BLaER1 (cell line): Measurements from ENCODE around the gene CEP43.
A peak's percentile ranks its signal among the peaks of the same experiment; 100 is the strongest.

ENCODE experiments used
- H3K27ac ChIP-seq: shearing (Covaris generic); formaldehyde crosslinking; 2 replicates; pipeline ENCODE4 v1.8.1; 2022
- H3K27me3 ChIP-seq: shearing (Covaris generic); formaldehyde crosslinking; 2 replicates; pipeline ENCODE4 v1.8.1; 2022
- H3K36me3 ChIP-seq: shearing (Covaris generic); formaldehyde crosslinking; 2 replicates; pipeline ENCODE4 v1.8.1; 2022
- H3K4me1 ChIP-seq: shearing (Covaris generic); formaldehyde crosslinking; 2 replicates; pipeline ENCODE4 v1.8.1; 2022
- H3K4me2 ChIP-seq: shearing (Covaris generic); formaldehyde crosslinking; 2 replicates; pipeline ENCODE4 v1.8.1; 2022
- H3K4me3 ChIP-seq: shearing (Covaris generic); formaldehyde crosslinking; 2 replicates; pipeline ENCODE4 v1.8.1; 2022
- H3K9ac ChIP-seq: shearing (Covaris generic); formaldehyde crosslinking; 2 replicates; pipeline ENCODE4 v1.8.1; 2022
- H3K9me3 ChIP-seq: shearing (Covaris generic); formaldehyde crosslinking; 2 replicates; pipeline ENCODE4 v1.8.1; 2022
- H4K20me1 ChIP-seq: shearing (Covaris generic); formaldehyde crosslinking; 2 replicates; pipeline ENCODE4 v1.8.1; 2022
- Cebpa-rat ChIP-seq: shearing (Covaris generic); IDR thresholded peaks from 2 replicates; pipeline ENCODE4 v1.8.1; 2022

The CEP43 gene

GRCh38 chr6:166954118-166954713 is 45.0 kb upstream of the CEP43 start:
- H3K4me3 ChIP-seq = peak overlapping the region; percentile 98; the same call in 1 of the 2 replicates
- peak overlapping the region; percentile 91 for H3K4me2 ChIP-seq
- H3K9ac ChIP-seq = peak overlapping the region; percentile 25; the same call in 1 of the 2 replicates

GRCh38 chr6:166955121-166955864 is 43.9 kb upstream of the CEP43 start:
- peak overlapping the region; percentile 93 for H3K27ac ChIP-seq

More at GRCh38 chr6:166954118-166954713, 45.0 kb upstream of the CEP43 start:
- peaks cover 33% of the 10 kb centered on the region for H3K36me3 ChIP-seq
- H3K4me1 ChIP-seq = peaks cover 84% of the 10 kb centered on the region
- peak overlapping the region; percentile 28; the same call in 1 of the 2 replicates for H3K27ac ChIP-seq
- H3K27me3 ChIP-seq = no peaks in the 10 kb centered on the region
- H3K9me3 ChIP-seq = no peaks in the 10 kb centered on the region
- peaks cover 57% of the 10 kb centered on the region for H4K20me1 ChIP-seq
- TF ChIP-seq Cebpa-rat = no peak

GRCh38 chr6:166955865-166956443 is 43.2 kb upstream of the CEP43 start:
- peak overlapping the region; percentile 93 for H3K27ac ChIP-seq

More at GRCh38 chr6:166955121-166955864, 43.9 kb upstream of the CEP43 start:
- Histone ChIP-seq H3K9ac (peak overlapping the region; percentile 92), H3K27me3 (no peaks in the 10 kb centered on the region), H4K20me1 (peaks cover 46% of the 10 kb centered on the region), H3K36me3 (peaks cover 22% of the 10 kb centered on the region), H3K4me3 (peak overlapping the region; percentile 98), H3K4me1 (peaks cover 85% of the 10 kb centered on the region), H3K4me2 (peak overlapping the region; percentile 91), H3K9me3 (no peaks in the 10 kb centered on the region)
- TF ChIP-seq Cebpa-rat = no peak

DNA sequence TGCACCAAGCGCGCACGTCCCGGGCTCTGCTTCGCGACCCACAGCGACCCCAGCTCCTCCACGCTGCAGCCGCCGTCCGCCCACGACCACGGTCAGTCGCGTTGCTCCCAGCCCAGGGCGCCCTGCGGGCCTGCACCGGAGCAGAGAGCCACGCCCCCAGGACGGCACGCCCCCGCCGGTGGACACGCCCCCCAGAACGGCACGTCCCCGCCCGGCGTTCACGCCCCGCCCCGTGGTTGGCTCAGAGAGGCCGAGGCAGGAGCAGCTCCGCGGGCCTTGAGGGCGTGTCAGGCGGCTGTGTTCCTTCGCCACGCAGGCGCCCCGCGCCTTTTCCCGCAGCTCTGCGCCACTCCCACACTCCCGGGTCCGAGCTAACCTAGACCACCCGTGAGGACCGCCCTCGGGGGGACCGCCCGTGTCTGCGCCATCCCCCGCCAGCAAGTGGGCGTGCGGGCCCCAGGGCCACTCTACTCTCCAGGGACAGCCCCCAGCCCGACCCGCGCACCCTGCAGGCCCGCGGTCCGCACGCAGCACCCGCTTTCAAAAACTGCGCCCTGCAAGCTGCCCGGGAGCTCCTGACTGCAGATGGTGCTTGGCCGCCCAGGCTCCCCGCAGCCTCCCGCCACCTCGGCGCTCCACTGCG is 42.6 kb upstream of the CEP43 start, which contains the start of gene RNASET2:
TSS of gene RNASET2 (minus strand) at position 107 of the 643 bp plus-strand sequence. CDS start 368 bp downstream, outside the sequence.
- peak within 1 kb of the TSS; percentile 93 for H3K27ac ChIP-seq
- peak within 1 kb of the TSS; percentile 91 for H3K4me2 ChIP-seq
- H4K20me1 ChIP-seq = peaks cover 33% of the 10 kb centered on the region
- H3K36me3 ChIP-seq = peaks cover 14% of the 10 kb centered on the region
- H3K4me1 ChIP-seq = peaks cover 85% of the 10 kb centered on the region
- H3K4me3 ChIP-seq = peak within 1 kb of the TSS; percentile 98
- no peak for TF ChIP-seq Cebpa-rat
- peak within 1 kb of the TSS; percentile 92 for H3K9ac ChIP-seq
- H3K27me3 ChIP-seq = no peaks in the 10 kb centered on the region
- H3K9me3 ChIP-seq = no peaks in the 10 kb centered on the region

More at GRCh38 chr6:166955865-166956443, 43.2 kb upstream of the CEP43 start:
- Histone ChIP-seq H3K9me3 (no peaks in the 10 kb centered on the region), H3K36me3 (peaks cover 16% of the 10 kb centered on the region), H4K20me1 (peaks cover 39% of the 10 kb centered on the region), H3K4me3 (peak overlapping the region; percentile 98), H3K4me1 (peaks cover 85% of the 10 kb centered on the region), H3K4me2 (peak overlapping the region; percentile 91), H3K9ac (peak overlapping the region; percentile 92), H3K27me3 (no peaks in the 10 kb centered on the region)
- no peak for TF ChIP-seq Cebpa-rat

DNA sequence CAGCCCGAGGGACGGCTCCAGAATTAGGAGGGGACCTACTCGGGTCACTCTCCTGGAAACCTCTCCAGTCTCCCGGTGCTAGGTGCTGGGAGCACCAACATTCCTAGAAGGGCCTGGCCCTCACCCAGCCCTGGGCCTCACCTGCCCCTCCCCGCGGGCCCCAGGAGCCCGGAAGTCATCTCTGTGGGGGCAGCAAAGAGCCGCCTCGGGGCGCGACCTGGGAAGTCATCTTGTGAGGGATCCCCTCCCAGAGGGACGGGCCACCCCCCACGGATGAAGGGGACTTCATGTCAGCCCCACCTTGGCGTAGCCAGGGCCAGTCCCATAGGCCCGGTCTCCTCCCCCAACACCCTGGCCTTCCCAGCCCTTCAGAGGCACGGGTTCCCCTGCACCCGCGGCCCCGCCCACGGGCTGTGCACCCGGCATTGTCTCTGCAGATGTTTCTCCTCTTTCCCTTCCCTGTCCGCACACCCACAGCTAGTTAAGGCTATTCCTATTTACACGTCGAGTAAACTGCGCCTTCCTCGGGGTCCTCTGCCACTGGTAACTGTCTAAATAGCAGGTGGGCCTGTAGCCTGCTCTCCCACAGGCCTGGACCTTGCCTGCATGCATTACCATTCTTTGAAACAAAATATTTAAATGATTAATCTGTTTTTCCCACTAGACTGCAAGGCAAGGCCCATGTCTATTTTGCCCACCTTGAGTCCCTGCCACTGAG is 42.0 kb upstream of the CEP43 start:
- peak overlapping the region; percentile 93 for H3K27ac ChIP-seq
- H3K9ac ChIP-seq = peak overlapping the region; percentile 92

DNA sequence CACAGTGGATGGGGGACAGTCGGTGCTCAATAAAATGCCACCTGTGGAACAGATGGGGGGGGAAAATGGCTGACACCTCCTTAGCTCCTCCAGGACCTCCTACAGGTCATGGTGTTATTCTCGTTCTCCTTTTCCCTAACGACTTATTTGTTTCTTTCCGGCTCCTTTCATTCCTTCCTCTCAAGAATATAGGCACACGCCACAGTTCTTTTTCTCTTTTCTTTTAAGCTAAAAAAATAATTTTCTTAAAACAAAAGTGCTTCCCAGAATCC is 41.5 kb upstream of the CEP43 start:
- Histone ChIP-seq H3K36me3 (0 out of 2 replicates have a peak, but pooled peaks cover 4% of the 10 kb centered on the region), H3K27me3 (no peaks in the 10 kb centered on the region), H3K4me2 (peak overlapping the region; percentile 91), H3K4me3 (peak overlapping the region; percentile 98), H3K9ac (peak overlapping the region; percentile 92), H3K9me3 (no peaks in the 10 kb centered on the region), H3K4me1 (peaks cover 75% of the 10 kb centered on the region), H4K20me1 (peaks cover 21% of the 10 kb centered on the region), H3K27ac (peak overlapping the region; percentile 93)
- TF ChIP-seq Cebpa-rat = no peak

More for the DNA sequence above, 42.0 kb upstream of the CEP43 start:
- Histone ChIP-seq H3K4me3 (peak overlapping the region; percentile 98), H3K36me3 (peaks cover 7% of the 10 kb centered on the region), H3K4me1 (peaks cover 80% of the 10 kb centered on the region), H3K27me3 (no peaks in the 10 kb centered on the region), H3K9me3 (no peaks in the 10 kb centered on the region), H4K20me1 (peaks cover 26% of the 10 kb centered on the region), H3K4me2 (peak overlapping the region; percentile 91)
- no peak for TF ChIP-seq Cebpa-rat

- H3K27ac ChIP-seq = peak overlapping the region; percentile 93
- TF ChIP-seq Cebpa-rat = no peak
- peak overlapping the region; percentile 91 for H3K4me2 ChIP-seq
- H3K4me3 ChIP-seq = peak overlapping the region; percentile 60
- no peaks in the 10 kb centered on the region for H3K36me3 ChIP-seq
- H3K4me1 ChIP-seq = peaks cover 60% of the 10 kb centered on the region
- H4K20me1 ChIP-seq = peaks cover 7% of the 10 kb centered on the region
- peak overlapping the region; percentile 92 for H3K9ac ChIP-seq
- H3K9me3 ChIP-seq = peaks cover 7% of the 10 kb centered on the region
- H3K27me3 ChIP-seq = no peaks in the 10 kb centered on the region
Measured at GRCh38 chr6:166958926-166959861, 40.0 kb upstream of the CEP43 start.

DNA sequence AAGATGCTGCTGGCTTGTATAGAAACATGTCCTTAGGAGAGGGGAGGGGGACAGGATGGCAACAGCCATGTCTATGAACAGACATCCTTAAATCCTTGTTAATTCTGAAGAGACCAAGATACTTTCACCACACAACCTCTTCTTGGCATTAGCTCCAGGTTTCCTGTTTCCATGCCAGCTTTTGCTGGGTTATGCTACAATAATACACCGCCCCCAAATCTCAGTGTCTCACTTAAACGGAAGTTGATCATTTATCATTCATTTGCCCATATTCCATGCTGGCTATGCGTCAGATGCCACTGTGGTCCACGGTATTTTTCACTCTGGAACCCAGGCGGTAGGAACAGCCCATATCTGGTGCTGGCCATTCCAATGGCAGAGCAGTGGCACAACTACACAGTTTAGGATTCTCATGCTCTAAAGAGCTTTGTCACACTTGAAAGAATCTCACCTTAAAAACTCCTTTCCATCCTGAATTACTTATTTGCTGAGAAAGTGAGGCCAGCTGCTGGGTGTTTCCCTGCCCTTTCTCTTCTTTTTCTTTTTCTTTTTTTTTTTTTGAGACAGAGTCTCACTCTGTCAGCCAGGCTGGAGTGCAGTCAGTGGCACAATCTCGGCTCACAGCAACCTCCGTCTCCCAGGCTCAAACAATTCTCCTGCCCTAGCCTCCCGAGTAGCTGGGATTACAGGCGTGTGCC is 39.1 kb upstream of the CEP43 start:
- peaks cover 16% of the 10 kb centered on the region for H3K9me3 ChIP-seq
- peak overlapping the region; percentile 92 for H3K9ac ChIP-seq
- no peaks in the 10 kb centered on the region for H4K20me1 ChIP-seq
- peaks cover 52% of the 10 kb centered on the region for H3K4me1 ChIP-seq
- no peaks in the 10 kb centered on the region for H3K27me3 ChIP-seq
- H3K27ac ChIP-seq = peak overlapping the region; percentile 93
- peak overlapping the region; percentile 91 for H3K4me2 ChIP-seq
- no peaks in the 10 kb centered on the region for H3K36me3 ChIP-seq
- peak overlapping the region; percentile 60 for H3K4me3 ChIP-seq
- TF ChIP-seq Cebpa-rat = no peak
